H1 (cell line): ENCODE measurements around the gene MFRP. TPM values are rescaled to one million over a fixed set of nuclear protein-coding genes. Genes with fewer than 3 reads are reported as not detected.
A peak's percentile ranks its signal among the peaks of the same experiment; 100 is the strongest.

Experiments used
- CTCF ChIA-PET: fragments of 300-600 bp; sonication (Branson Sonifier 250); formaldehyde crosslinking; loops from one replicate; lab custom pipeline; 2021; ENCODE audit not compliant: partially characterized antibody; lab: Charles Lee
- POLR2A ChIA-PET: fragments of 300-600 bp; sonication (Branson Sonifier 250); formaldehyde crosslinking; loops from one replicate; lab custom pipeline; 2021; ENCODE audit warnings: inconsistent platforms; ENCODE audit not compliant: partially characterized antibody; lab: Charles Lee
- DNase-seq, 2 experiments: peaks; one replicate each; pipeline versions ENCODE4 v3.0.0 to v3.0.0-alpha.2; 2010 to 2022; ENCODE audit warnings: low spot score in 2 of 2, low read depth in 1 of 2, mixed read lengths in 1 of 2
- FAIRE-seq: peaks from 2 replicates; lab custom pipeline; 2011; peaks lifted over from hg19 to GRCh38; lab: Jason Lieb, UNC
- H2AFZ ChIP-seq: 2 replicates; pipeline ENCODE4 v1.8.1; 2012; ENCODE audit warnings: low read length, inconsistent platforms
- H2AK5ac ChIP-seq: 2 replicates; pipeline ENCODE4 v1.6.1; 2013; ENCODE audit warnings: low read depth, low read length
- H2BK120ac ChIP-seq: replicated peaks from 2 replicates; pipeline ENCODE3; 2013; ENCODE audit warnings: low read depth, low read length, inconsistent platforms
- H2BK12ac ChIP-seq: 2 replicates; pipeline ENCODE4 v1.6.1; 2013; ENCODE audit warnings: low read depth, low read length
- H2BK15ac ChIP-seq: 2 replicates; pipeline ENCODE4 v1.6.1; 2013; ENCODE audit warnings: low read length
- H2BK20ac ChIP-seq: 2 replicates; pipeline ENCODE4 v1.6.1; 2013; ENCODE audit warnings: low read length
- H2BK5ac ChIP-seq: 2 replicates; pipeline ENCODE4 v1.6.1; 2013; ENCODE audit warnings: low read depth, low read length
- H3K14ac ChIP-seq: 2 replicates; pipeline ENCODE4 v1.6.1; 2013; ENCODE audit warnings: inconsistent platforms; ENCODE audit not compliant: insufficient read length
- H3K18ac ChIP-seq: 2 replicates; pipeline ENCODE4 v1.6.1; 2013; ENCODE audit warnings: low read length; ENCODE audit errors: extremely low read depth
- H3K23ac ChIP-seq: 2 replicates; pipeline ENCODE4 v1.6.1; 2013; ENCODE audit warnings: inconsistent platforms; ENCODE audit not compliant: insufficient read length
- H3K23me2 ChIP-seq: 2 replicates; pipeline ENCODE4 v1.6.1; 2013; ENCODE audit warnings: low read depth, low read length
- H3K27ac ChIP-seq: 2 replicates; pipeline ENCODE4 v1.6.1; 2011; ENCODE audit warnings: low read depth, low read length, inconsistent platforms
- H3K27me3 ChIP-seq, 4 experiments: replicated peaks in 1 of 4; 1 replicate in 1 of 4; 2 replicates in 3 of 4; pipeline versions ENCODE4 v1.6.1 to v1.8.1; 2011 to 2013; ENCODE audit warnings: low read length in 3 of 4, mild to moderate bottlenecking in 3 of 4, inconsistent platforms in 2 of 4, mixed read lengths in 2 of 4, moderate library complexity in 1 of 4; ENCODE audit not compliant: control insufficient read depth in 3 of 4, insufficient read depth in 3 of 4; ENCODE audit errors: extremely low read depth in 1 of 4
- H3K36me3 ChIP-seq, 4 experiments: 2 replicates each; pipeline versions ENCODE4 v1.6.1 to v1.8.1; 2011 to 2013; ENCODE audit warnings: mild to moderate bottlenecking in 4 of 4, low read length in 3 of 4, moderate library complexity in 2 of 4, control low read depth in 1 of 4, inconsistent platforms in 1 of 4; ENCODE audit not compliant: insufficient read depth in 4 of 4, control insufficient read depth in 2 of 4
- H3K4ac ChIP-seq: replicated peaks from 2 replicates; pipeline ENCODE3; 2013; ENCODE audit warnings: low read length, low read depth, mixed read lengths, inconsistent platforms; ENCODE audit not compliant: insufficient read length
- H3K4me1 ChIP-seq, 4 experiments: replicated peaks in 1 of 4; 1 replicate in 1 of 4; 2 replicates in 3 of 4; pipeline versions ENCODE4 v1.6.1 to v1.8.1; 2011 to 2013; ENCODE audit warnings: low read length in 3 of 4, inconsistent platforms in 2 of 4, mixed read lengths in 1 of 4; ENCODE audit not compliant: insufficient read depth in 4 of 4, control insufficient read depth in 3 of 4
- H3K4me2 ChIP-seq, 2 experiments: 2 replicates each; pipeline versions ENCODE4 v1.6.1 to v1.8.1; 2011 to 2013; ENCODE audit warnings: low read depth in 2 of 2, low read length in 2 of 2, control low read depth in 1 of 2, inconsistent platforms in 1 of 2, mild to moderate bottlenecking in 1 of 2; ENCODE audit not compliant: insufficient read depth in 1 of 2
- H3K4me3 ChIP-seq, 4 experiments: fragments of 200-600, 300-600 bp in 1 of 4; sonication (generic), shearing (Covaris generic), sonication (Bioruptor Twin) in 1 of 4; 2 replicates each; pipeline versions ENCODE4 v1.5.1 to v1.8.1; 2011 to 2016; ENCODE audit warnings: low read length in 4 of 4, low read depth in 3 of 4, control low read depth in 2 of 4, inconsistent platforms in 2 of 4, mild to moderate bottlenecking in 2 of 4, mixed read lengths in 1 of 4, moderate library complexity in 1 of 4; ENCODE audit not compliant: insufficient read depth in 2 of 4; ENCODE audit errors: extremely low read depth in 1 of 4
- H3K56ac ChIP-seq: replicated peaks from 2 replicates; pipeline ENCODE3; 2013; ENCODE audit warnings: low read depth, mild to moderate bottlenecking, mixed read lengths, low read length, inconsistent platforms; ENCODE audit not compliant: insufficient read length
- H3K79me1 ChIP-seq: 2 replicates; pipeline ENCODE4 v1.6.1; 2013; ENCODE audit warnings: low read depth, low read length, control low read depth
- H3K79me2 ChIP-seq, 2 experiments: 2 replicates each; pipeline versions ENCODE4 v1.6.1 to v1.8.1; 2012 to 2013; ENCODE audit warnings: low read length in 2 of 2, mild to moderate bottlenecking in 2 of 2, inconsistent platforms in 1 of 2; ENCODE audit not compliant: insufficient read depth in 2 of 2, control insufficient read depth in 1 of 2
- H3K9ac ChIP-seq, 4 experiments: replicated peaks in 1 of 4; 1 replicate in 1 of 4; 2 replicates in 3 of 4; pipeline versions ENCODE4 v1.6.1 to v1.8.1; 2011 to 2013; ENCODE audit warnings: low read depth in 3 of 4, low read length in 3 of 4, control low read depth in 2 of 4, mild to moderate bottlenecking in 2 of 4, moderate library complexity in 2 of 4, inconsistent platforms in 1 of 4; ENCODE audit errors: extremely low read depth in 1 of 4
- H3K9me3 ChIP-seq, 2 experiments: 2 replicates each; pipeline versions ENCODE4 v1.6.1 to v1.8.1; 2012 to 2013; ENCODE audit warnings: mild to moderate bottlenecking in 2 of 2, moderate library complexity in 2 of 2, control low read depth in 1 of 2, inconsistent platforms in 1 of 2, low read depth in 1 of 2, low read length in 1 of 2, mixed read lengths in 1 of 2; ENCODE audit not compliant: insufficient read depth in 2 of 2
- H4K20me1 ChIP-seq, 2 experiments: replicated peaks in 1 of 2; 2 replicates each; pipeline versions ENCODE3 to v1.8.1; 2011 to 2013; ENCODE audit warnings: inconsistent platforms in 2 of 2, low read length in 2 of 2, mild to moderate bottlenecking in 1 of 2; ENCODE audit not compliant: insufficient read depth in 2 of 2, control insufficient read depth in 1 of 2
- H4K5ac ChIP-seq: 2 replicates; pipeline ENCODE4 v1.6.1; 2013; ENCODE audit warnings: low read length, low read depth, mixed read lengths, inconsistent platforms; ENCODE audit not compliant: insufficient read length
- H4K8ac ChIP-seq: 2 replicates; pipeline ENCODE4 v1.8.0; 2013; ENCODE audit warnings: mild to moderate bottlenecking, moderate library complexity, low read length, inconsistent platforms; ENCODE audit not compliant: insufficient read depth; ENCODE audit errors: extremely low read depth
- H4K91ac ChIP-seq: replicated peaks from 2 replicates; pipeline ENCODE3; 2013; ENCODE audit warnings: low read length, mixed read lengths, inconsistent platforms; ENCODE audit not compliant: insufficient read length
- CREB1 ChIP-seq: IDR thresholded peaks from 2 replicates; pipeline ENCODE4 v1.6.1; 2012; ENCODE audit warnings: inconsistent platforms
- EP300 ChIP-seq, 2 experiments: IDR thresholded peaks; 1 replicate in 1 of 2; 2 replicates in 1 of 2; pipeline ENCODE4 v1.6.1; 2011 to 2012; ENCODE audit warnings: low read depth in 2 of 2, low read length in 2 of 2, mild to moderate bottlenecking in 2 of 2, borderline replicate concordance in 1 of 2, inconsistent platforms in 1 of 2, moderate library complexity in 1 of 2
- HDAC2 ChIP-seq, 2 experiments: fragments of 300-600 bp in 1 of 2; sonication (generic) in 1 of 2; IDR thresholded peaks; 2 replicates each; pipeline ENCODE4 v1.6.1; 2011 to 2012; ENCODE audit warnings: low read depth in 2 of 2, low read length in 2 of 2, mild to moderate bottlenecking in 2 of 2, moderate library complexity in 2 of 2, borderline replicate concordance in 1 of 2, inconsistent platforms in 1 of 2
- KDM1A ChIP-seq: fragments of 200-600, 300-600 bp; sonication (generic); IDR thresholded peaks from 2 replicates; pipeline ENCODE4 v1.7.1; 2016; ENCODE audit warnings: mild to moderate bottlenecking, low read length, borderline replicate concordance
- KDM4A ChIP-seq: IDR thresholded peaks from one replicate; pipeline ENCODE4 v1.7.1; 2012; ENCODE audit warnings: low read depth, mild to moderate bottlenecking, moderate library complexity, low read length, inconsistent platforms; ENCODE audit not compliant: severe bottlenecking
- SAP30 ChIP-seq: fragments of 300-600 bp; sonication (generic); IDR thresholded peaks from 2 replicates; pipeline ENCODE4 v1.7.1; 2012; ENCODE audit warnings: low read length, moderate library complexity, mild to moderate bottlenecking, inconsistent platforms; ENCODE audit not compliant: insufficient read depth, insufficient replicate concordance
- SUZ12 ChIP-seq: fragments of 200-600 bp; sonication (generic); IDR thresholded peaks from 2 replicates; pipeline ENCODE4 v1.6.1; 2012; ENCODE audit warnings: mild to moderate bottlenecking, inconsistent platforms, low read length, moderate library complexity, mixed read lengths
- TCF12 ChIP-seq: IDR thresholded peaks from 2 replicates; pipeline ENCODE4 v1.6.1; 2011; ENCODE audit warnings: low read depth, mild to moderate bottlenecking, low read length
- USF2 ChIP-seq: IDR thresholded peaks from 2 replicates; pipeline ENCODE4 v1.6.1; 2011; ENCODE audit warnings: low read length, improper control_type of control experiment
- WGBS, 2 experiments: shearing (Covaris generic) in 1 of 2; methylation state at CpG; one replicate each; pipeline versions ENCODE4 v1.1.6 to v1.1.7; 2013 to 2015; ENCODE audit warnings: low lambda C conversion rate in 2 of 2, mixed read lengths in 2 of 2, inconsistent platforms in 1 of 2, low coverage in 1 of 2, missing lambda C conversion rate in 1 of 2; ENCODE audit not compliant: insufficient replicate concordance in 2 of 2, insufficient coverage in 1 of 2, insufficient read length in 1 of 2; ENCODE audit errors: extremely low coverage in 1 of 2, missing lambda C conversion rate in 1 of 2; 5-methylcytosine and 5-hydroxymethylcytosine counted together
- polyA plus RNA-seq, 7 experiments: library from polyadenylated mRNA; depleted of rRNA in 3 of 7; stranded (reverse) in 5 of 7; unstranded in 2 of 7; fragments of >200 nt in 5 of 7; fragments of 200-250 nt in 2 of 7; gene quantifications; 1 replicate in 5 of 7; 2 replicates in 1 of 7; 4 replicates in 1 of 7; pipeline versions ENCODE4 v1.2.1 to v1.2.3, GENCODE V29; 2011 to 2013; ENCODE audit warnings: missing spikeins in 2 of 7, mixed read lengths in 2 of 7
- total RNA-seq: library from RNA; stranded (reverse); fragmentation: NEBNext Ultra II Directional; extraction: Animal tissue kit (Norgen Biotek cat#: 25700); gene quantifications from 2 replicates; pipeline ENCODE4 v1.2.1, GENCODE V29; 2021

Gene MFRP
- total and polyA plus RNA-seq, 2 of the 8 experiments (the other 6 are each of a cell fraction or from before 2014, with no cell fraction given) = 0.02 TPM; not detected in 1

DNA sequence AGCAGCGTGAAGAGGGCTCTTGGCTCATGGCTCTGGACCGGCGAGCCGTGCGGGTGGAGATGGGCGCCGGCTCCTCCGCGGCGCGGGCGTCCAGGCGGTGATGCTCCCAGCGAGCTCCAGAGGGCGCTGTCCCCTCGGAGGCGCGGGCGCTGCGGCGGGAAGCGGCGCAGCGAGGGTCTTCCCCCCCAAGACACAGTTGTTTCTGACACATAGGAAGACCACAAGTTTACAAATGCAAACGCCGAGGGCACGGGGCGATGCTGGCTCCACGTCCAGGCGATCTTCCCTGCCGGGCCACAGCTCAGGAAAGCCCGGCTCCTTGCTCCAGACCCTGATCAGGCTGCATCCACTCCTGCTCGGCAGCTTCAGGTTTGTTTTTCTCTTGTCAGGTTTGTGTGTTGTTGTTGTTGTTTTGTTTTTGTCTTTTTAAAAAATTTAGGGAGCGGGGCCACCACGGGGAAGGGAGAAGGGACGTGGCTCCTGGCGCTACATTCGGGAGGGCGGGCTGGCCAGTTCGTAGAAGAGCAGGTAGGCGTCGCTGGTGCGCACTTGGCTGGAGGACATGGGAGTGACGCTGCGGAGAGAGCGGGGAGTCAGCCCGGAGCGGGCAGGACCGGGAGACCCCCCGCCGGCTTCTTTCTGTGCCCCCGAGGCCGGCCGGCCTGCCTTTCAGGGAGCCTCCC lies 10.0 kb upstream of the MFRP start:
- no peak overlapping the region for H4K8ac ChIP-seq
- FAIRE-seq (no peak), DNase-seq (peak in 1 of 2 experiments; percentile 93)
- no peak overlapping the region for H2BK20ac ChIP-seq
- no peak overlapping the region for H3K4ac ChIP-seq
- H2BK12ac ChIP-seq = peak overlapping the region; percentile 43; the same call in 1 of the 2 replicates
- 2% methylated on average over 38 of the region's 54 CpGs; no CpG with 5 or more reads in 1 of the 2 experiments for WGBS, 2 experiments
- CTCF ChIA-PET = interaction anchor here (0.6 to 10.9 kb wide), 44 partner anchors 8 to 1231 kb away, joined by 3 to 474 read pairs (median 4); partner anchors contain the start of genes C1QTNF5, MFRP, RNF26 and THY1
- no peaks in the 10 kb centered on the region for H3K79me2 ChIP-seq
- H3K56ac ChIP-seq = peak overlapping the region; percentile 13
- peak overlapping the region; percentile 93 for H3K18ac ChIP-seq
- no peak overlapping the region for H3K23ac ChIP-seq
- peaks cover 6 to 9% (median 8%) of the 10 kb centered on the region in 4 experiments for H3K4me1 ChIP-seq
- peak overlapping the region; percentile 91 for H2AFZ ChIP-seq
- peak overlapping the region; percentile 71; the same call in 1 of the 2 replicates for H2BK5ac ChIP-seq
- H3K9me3 ChIP-seq = no peaks in the 10 kb centered on the region
- H4K20me1 ChIP-seq = peaks cover 0 to 5% of the 10 kb centered on the region in 2 experiments
- H2BK15ac ChIP-seq = no peak overlapping the region
- H3K36me3 ChIP-seq = peaks cover 0 to 6% (median 5%) of the 10 kb centered on the region in 4 experiments; a peak in 3 of 8 replicates
- H2AK5ac ChIP-seq = no peak overlapping the region
- peak overlapping the region; percentile 68 for H4K91ac ChIP-seq
- POLR2A ChIA-PET = interaction anchor here (0.9 to 1.9 kb wide), 5 partner anchors 12 to 82 kb away, joined by 3 to 5 read pairs (median 3); no protein-coding TSS in a partner anchor
- H3K79me1 ChIP-seq = no peaks in the 10 kb centered on the region; the same call in 1 of the 2 replicates
- H4K5ac ChIP-seq = no peak overlapping the region
- peak overlapping the region; percentile 30 to 99 for H3K4me2 ChIP-seq
- H3K4me3 ChIP-seq = peak overlapping the region; percentile 26 to 80 (median 76); a peak in 7 of 8 replicates
- H2BK120ac ChIP-seq = peak overlapping the region; percentile 36
- peaks cover 0 to 4% (median under 1%) of the 10 kb centered on the region in 4 experiments; a peak in 3 of 7 replicates for H3K27me3 ChIP-seq
- H3K14ac ChIP-seq = no peak overlapping the region
- H3K27ac ChIP-seq = no peak overlapping the region
- peaks cover 2% of the 10 kb centered on the region for H3K23me2 ChIP-seq
- H3K9ac ChIP-seq = peak overlapping the region in 2 of 4 experiments; percentile 66 to 73; a peak in 4 of 7 replicates
- no peak for TF ChIP-seq SUZ12
- no peak for TF ChIP-seq USF2
- TF ChIP-seq TCF12 = no peak
- TF ChIP-seq KDM1A = no peak
- TF ChIP-seq KDM4A = peak; percentile 58
- TF ChIP-seq CREB1 = peak; percentile 80
- peak in 1 of 2 experiments; percentile 90; a peak in 1 of 3 replicates for TF ChIP-seq EP300 (IDR thresholded peaks at IDR 0.05; ENCODE audit: borderline replicate concordance in 1 of 2, low read depth in 2 of 2, low read length in 2 of 2)
- TF ChIP-seq HDAC2 (IDR thresholded peaks at IDR 0.05; ENCODE audit: borderline replicate concordance in 1 of 2, low read depth in 2 of 2, low read length in 2 of 2) = no peak
- peak; percentile 28 for TF ChIP-seq SAP30
